PC-3 (cell line): ENCODE measurements around the gene ZNF516. TPM values are rescaled to one million over a fixed set of nuclear protein-coding genes. Genes with fewer than 3 reads are reported as not detected.

Experiments used
- ATAC-seq: fragments of 200-7000 bp; cut with Tn5 transposase; 2 replicates; pipeline ENCODE4 v1.9.1; 2020; ENCODE audit warnings: mild to moderate bottlenecking, moderate library complexity
- BruUV-seq: library from RNA; stranded (reverse); fragments of 400-500 nt; replicated peaks from 2 replicates; lab custom pipeline; 2021; lab: Mats Ljungman, UMichigan
- CTCF ChIA-PET: fragments of 300-600 bp; sonication (Branson Sonifier 250); formaldehyde crosslinking; loops from one replicate; lab custom pipeline; 2022; ENCODE audit warnings: antibody characterized with exemption; lab: Charles Lee
- POLR2A ChIA-PET: fragments of 300-600 bp; sonication (Branson Sonifier 250); formaldehyde crosslinking; loops from one replicate; lab custom pipeline; 2022; ENCODE audit warnings: antibody characterized with exemption; ENCODE audit not compliant: unreplicated experiment; lab: Charles Lee
- DNase-seq: peaks from one replicate; pipeline ENCODE4 v3.0.0-alpha.2; 2015
- H2AFZ ChIP-seq: fragments of 300-600 bp; sonication (generic); 2 replicates; pipeline ENCODE4 v1.6.0; 2016; ENCODE audit warnings: antibody characterized with exemption, low read length
- H3F3A ChIP-seq: fragments of 300-600 bp; sonication (generic); one replicate; pipeline ENCODE4 v1.6.0; 2017; ENCODE audit warnings: antibody characterized with exemption, low read length, control low read depth, mild to moderate bottlenecking; ENCODE audit not compliant: unreplicated experiment
- H3K27ac ChIP-seq: fragments of 300-600 bp; sonication (generic); 2 replicates; pipeline ENCODE4 v1.5.1; 2016; ENCODE audit warnings: mild to moderate bottlenecking, low read length
- H3K27me3 ChIP-seq: fragments of 300-600 bp; sonication (generic); 2 replicates; pipeline ENCODE4 v1.6.1; 2016; ENCODE audit warnings: low read length, mixed read lengths
- H3K36me3 ChIP-seq: fragments of 300-600 bp; sonication (generic); 2 replicates; pipeline ENCODE4 v1.6.1; 2016; ENCODE audit warnings: low read depth, mixed run types, low read length, mixed read lengths
- H3K4me1 ChIP-seq: fragments of 300-600 bp; sonication (generic); 2 replicates; pipeline ENCODE4 v1.5.1; 2016; ENCODE audit warnings: low read length; ENCODE audit not compliant: insufficient read depth
- H3K4me2 ChIP-seq: fragments of 300-600 bp; sonication (generic); 2 replicates; pipeline ENCODE4 v1.6.0; 2016; ENCODE audit warnings: low read length
- H3K4me3 ChIP-seq: fragments of 300-600 bp; sonication (generic); 2 replicates; pipeline ENCODE4 v1.5.1; 2016; ENCODE audit warnings: mild to moderate bottlenecking, low read length, mixed read lengths
- H3K79me2 ChIP-seq: fragments of 300-600 bp; sonication (generic); 2 replicates; pipeline ENCODE4 v1.6.1; 2017; ENCODE audit warnings: low read length, mixed read lengths
- H3K9ac ChIP-seq: fragments of 300-600 bp; sonication (generic); 2 replicates; pipeline ENCODE4 v1.6.0; 2016; ENCODE audit warnings: mild to moderate bottlenecking, low read length
- H3K9me2 ChIP-seq: fragments of 300-600 bp; sonication (generic); replicated peaks from 2 replicates; pipeline ENCODE4 v1.6.1; 2016; ENCODE audit warnings: mixed run types, low read length, mixed read lengths
- H3K9me3 ChIP-seq: fragments of 300-600 bp; sonication (generic); 2 replicates; pipeline ENCODE4 v1.6.1; 2016; ENCODE audit warnings: low read length, mixed read lengths
- H4K20me1 ChIP-seq: fragments of 300-600 bp; sonication (generic); 2 replicates; pipeline ENCODE4 v1.6.1; 2016; ENCODE audit warnings: low read length, mixed read lengths
- CTCF ChIP-seq: fragments of 300-600 bp; sonication (generic); conservative IDR thresholded peaks from 2 replicates; pipeline ENCODE4 v1.5.1; 2017; ENCODE audit warnings: antibody characterized with exemption, low read depth, mild to moderate bottlenecking, low read length
- EZH2 ChIP-seq: fragments of 300-600 bp; sonication (generic); IDR thresholded peaks from one replicate; pipeline ENCODE4 v1.6.1; 2017; ENCODE audit warnings: antibody characterized with exemption, mild to moderate bottlenecking, low read length; ENCODE audit not compliant: unreplicated experiment
- EZH2phosphoT487 ChIP-seq: fragments of 300-600 bp; sonication (generic); IDR thresholded peaks from 2 replicates; pipeline ENCODE4 v1.6.1; 2018; ENCODE audit warnings: mild to moderate bottlenecking, antibody characterized with exemption, low read length, borderline replicate concordance
- intact Hi-C: fragments of 100-400 bp; cut with micrococcal nuclease; formaldehyde crosslinking; loops from 2 replicates; pipeline ENCODE4 v1.9.0; 2023
- total RNA-seq: library from RNA; depleted of rRNA; stranded (reverse); fragments of >200 nt; gene quantifications from 2 replicates; pipeline ENCODE4 v1.2.3, GENCODE V29; 2014

The ZNF516 gene
- total RNA-seq, 1 experiment from 2014 or later, result 4.0 TPM

GRCh38 chr18:76388261-76388660 lies 106.8 kb downstream of the ZNF516 start:
- H3K9me2 ChIP-seq, result no peaks in the 10 kb centered on the region
- no peak for ATAC-seq
- no peak for TF ChIP-seq CTCF
- no peak for TF ChIP-seq EZH2phosphoT487
- no peak for TF ChIP-seq EZH2
- no peak overlapping the region for H3K9ac ChIP-seq
- intact Hi-C loops, result no loop called here
- H3K4me3 ChIP-seq, result no peak overlapping the region
- H3K4me2 ChIP-seq, result no peak overlapping the region
- H3K4me1 ChIP-seq, result no peaks in the 10 kb centered on the region
- no peaks in the 10 kb centered on the region for H3K36me3 ChIP-seq
- no peak for DNase-seq
- no peak overlapping the region for H3K27ac ChIP-seq
- H3K9me3 ChIP-seq, result no peaks in the 10 kb centered on the region
- no peaks in the 10 kb centered on the region for H4K20me1 ChIP-seq
- H3F3A ChIP-seq, result no peaks in the 10 kb centered on the region
- ChIA-PET CTCF (no interaction called here), POLR2A (no interaction called here)
- no TSS peak for BruUV-seq
- H2AFZ ChIP-seq, result no peak overlapping the region
- peaks cover 44% of the 10 kb centered on the region for H3K27me3 ChIP-seq
- H3K79me2 ChIP-seq, result no peaks in the 10 kb centered on the region

GRCh38 chr18:76387608-76388007 lies 107.4 kb downstream of the ZNF516 start:
- no peak overlapping the region for H3K9ac ChIP-seq
- POLR2A ChIA-PET, result interaction anchor here (0.6 kb wide), 1 partner anchor 21 kb away, joined by 3 read pairs; no protein-coding TSS in a partner anchor
- H3K27ac ChIP-seq, result no peak overlapping the region
- TF ChIP-seq CTCF, result no peak
- no peak for TF ChIP-seq EZH2phosphoT487
- TF ChIP-seq EZH2, result no peak
- H3K4me1 ChIP-seq, result no peaks in the 10 kb centered on the region
- ATAC-seq (no peak), DNase-seq (no peak)
- intact Hi-C loops, result no loop called here
- H3K27me3 ChIP-seq, result peaks cover 44% of the 10 kb centered on the region
- no peaks in the 10 kb centered on the region for H3K36me3 ChIP-seq
- H3K4me2 ChIP-seq, result no peak overlapping the region
- no peak overlapping the region for H2AFZ ChIP-seq
- no peaks in the 10 kb centered on the region for H3F3A ChIP-seq
- H4K20me1 ChIP-seq, result no peaks in the 10 kb centered on the region
- CTCF ChIA-PET, result no interaction called here
- H3K9me2 ChIP-seq, result no peaks in the 10 kb centered on the region
- H3K4me3 ChIP-seq, result no peak overlapping the region
- no peaks in the 10 kb centered on the region for H3K9me3 ChIP-seq
- no peaks in the 10 kb centered on the region for H3K79me2 ChIP-seq
- BruUV-seq, result no TSS peak

GRCh38 chr18:76386886-76387285 lies 108.2 kb downstream of the ZNF516 start:
- TF ChIP-seq CTCF, result no peak
- TF ChIP-seq EZH2, result no peak
- no peak for TF ChIP-seq EZH2phosphoT487
- DNase-seq, result no peak
- intact Hi-C loops, result no loop called here
- Histone ChIP-seq H2AFZ (no peak overlapping the region), H3K4me2 (no peak overlapping the region), H3K4me1 (no peaks in the 10 kb centered on the region), H3K9me2 (no peaks in the 10 kb centered on the region), H3K79me2 (no peaks in the 10 kb centered on the region), H3K27me3 (peaks cover 44% of the 10 kb centered on the region), H3K27ac (no peak overlapping the region), H3K36me3 (no peaks in the 10 kb centered on the region), H3K9me3 (no peaks in the 10 kb centered on the region), H3K9ac (no peak overlapping the region), H3F3A (no peaks in the 10 kb centered on the region), H4K20me1 (no peaks in the 10 kb centered on the region), H3K4me3 (no peak overlapping the region)
- CTCF ChIA-PET, result no interaction called here
- no TSS peak for BruUV-seq
- POLR2A ChIA-PET, result interaction anchor here (0.6 kb wide), 1 partner anchor 22 kb away, joined by 3 read pairs; no protein-coding TSS in a partner anchor
- no peak for ATAC-seq
